Testis (tissue), 2 donors: ENCODE data around the gene COL6A2.

Experiments
- CTCF ChIP-seq, 3 experiments: fragments of 450-650 bp in 2 of 3; fragments of 200-600 bp in 1 of 3; sonication (generic) in 1 of 3; IDR thresholded peaks; one replicate each; pipeline ENCODE4 v1.5.1; 2016 to 2019; ENCODE audit warnings: antibody characterized with exemption in 3 of 3, mild to moderate bottlenecking in 2 of 3, moderate library complexity in 1 of 3
- POLR2A ChIP-seq: fragments of 450-650 bp; IDR thresholded peaks from one replicate; pipeline ENCODE4 v1.6.1; 2017; ENCODE audit warnings: antibody characterized with exemption, mild to moderate bottlenecking, moderate library complexity

GRCh38 chr21:46160657-46160906, 62.7 kb downstream of the COL6A2 start:
- TF ChIP-seq CTCF (IDR thresholded peaks at IDR 0.05) (no peak), POLR2A (no peak)
